ENCODE measurements around the gene FANCL. TPM values are rescaled to one million over a fixed set of nuclear protein-coding genes. Genes with fewer than 3 reads are reported as not detected.

FANCL gene
- total and polyA plus RNA-seq, 9 of the 15 experiments (the other 6 are each of a cell fraction or from before 2014, with no cell fraction given) = 36.7 to 120 (median 58.5) TPM

DNA sequence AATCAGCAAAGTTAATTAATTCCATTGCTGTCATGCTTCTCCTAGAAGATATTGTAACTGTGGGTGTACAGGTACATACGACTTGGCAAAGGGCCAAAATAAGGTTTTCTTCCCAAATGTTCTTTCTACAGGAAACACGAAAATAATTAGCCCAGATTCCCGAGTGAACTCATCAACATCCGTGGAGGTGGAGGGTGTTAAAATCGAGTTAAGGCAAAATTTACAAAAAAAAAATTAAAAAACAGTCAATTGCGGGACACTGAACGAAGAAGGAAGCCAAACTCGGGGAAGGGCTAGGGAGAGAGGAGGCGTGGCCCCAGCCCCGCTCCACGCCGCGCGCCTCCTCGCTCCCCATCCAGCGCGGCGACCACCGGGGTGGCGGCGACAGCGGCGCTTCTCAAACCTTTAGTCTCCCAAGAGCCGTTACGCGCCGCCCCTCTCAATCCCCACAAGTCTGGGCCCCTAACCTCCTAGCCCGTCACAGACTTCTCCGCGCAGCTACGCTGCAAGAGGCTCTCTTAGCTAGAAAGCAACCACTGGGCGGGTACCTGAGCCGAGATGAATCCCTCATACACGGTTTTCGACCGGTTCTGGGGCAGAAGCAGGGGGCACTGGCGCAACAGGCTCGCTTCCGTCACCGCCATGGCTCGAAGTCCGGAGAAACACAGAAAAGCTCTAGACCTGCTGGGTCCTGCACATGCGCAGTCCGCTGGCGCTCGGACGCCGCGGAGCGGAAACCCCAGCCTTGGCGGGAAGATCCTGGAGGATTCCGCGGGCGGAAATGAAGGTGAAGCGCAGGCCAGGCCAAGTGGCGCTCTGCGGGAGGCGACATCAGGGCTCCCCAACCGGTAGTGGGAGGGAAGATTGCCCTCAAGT, at the start of gene FANCL (continued):
- TF ChIP-seq SPI1 (IDR thresholded peaks at IDR 0.05; ENCODE audit: borderline replicate concordance, low read depth, low read length) (0 out of 2 replicates have a peak, but pooled peaks have one; percentile 18), HNRNPUL1 (IDR thresholded peaks at IDR 0.05; ENCODE audit: low read length) (no peak), RCOR1 (IDR thresholded peaks at IDR 0.05; ENCODE audit: borderline replicate concordance in 1 of 2, low read depth in 2 of 2, low read length in 2 of 2) (peak in 1 of 2 experiments; percentile 76; a peak in 2 of 4 replicates), DNMT1 (IDR thresholded peaks at IDR 0.05) (no peak), CBX1 (IDR thresholded peaks at IDR 0.05; ENCODE audit: low read depth) (peak; percentile 82), BRD4 (IDR thresholded peaks at IDR 0.05) (0 out of 2 replicates have a peak, but pooled peaks have one; percentile 39), FOXJ3 (CRISPR knock-in tag; IDR thresholded peaks at IDR 0.05) (0 out of 2 replicates have a peak, but pooled peaks have one; percentile 2), ZNF518B (CRISPR knock-in tag; IDR thresholded peaks at IDR 0.05) (no peak), ZNF398 (CRISPR knock-in tag; IDR thresholded peaks at IDR 0.05) (no peak), ZFP36 (IDR thresholded peaks at IDR 0.05; ENCODE audit: low read depth, low read length, partially characterized antibody) (no peak), NONO (IDR thresholded peaks at IDR 0.05; ENCODE audit: low read depth in 2 of 2, low read length in 1 of 2) (no peak), MAFK (IDR thresholded peaks at IDR 0.05; ENCODE audit: low read length) (no peak), ZBTB43 (CRISPR knock-in tag; IDR thresholded peaks at IDR 0.05) (no peak), ZBTB8A (IDR thresholded peaks at IDR 0.05; ENCODE audit: partially characterized antibody) (no peak), MYBL2 (IDR thresholded peaks at IDR 0.05; ENCODE audit: low read depth) (no peak), MYBL2 (CRISPR knock-in tag; IDR thresholded peaks at IDR 0.05; ENCODE audit: borderline replicate concordance) (no peak), TEAD1 (CRISPR knock-in tag; IDR thresholded peaks at IDR 0.05) (no peak), SRSF9 (IDR thresholded peaks at IDR 0.05; ENCODE audit: borderline replicate concordance, low read depth, low read length) (no peak), HNRNPL (IDR thresholded peaks at IDR 0.05; ENCODE audit: low read depth, low read length) (no peak)
- TF ChIP-seq, protein P1, sequence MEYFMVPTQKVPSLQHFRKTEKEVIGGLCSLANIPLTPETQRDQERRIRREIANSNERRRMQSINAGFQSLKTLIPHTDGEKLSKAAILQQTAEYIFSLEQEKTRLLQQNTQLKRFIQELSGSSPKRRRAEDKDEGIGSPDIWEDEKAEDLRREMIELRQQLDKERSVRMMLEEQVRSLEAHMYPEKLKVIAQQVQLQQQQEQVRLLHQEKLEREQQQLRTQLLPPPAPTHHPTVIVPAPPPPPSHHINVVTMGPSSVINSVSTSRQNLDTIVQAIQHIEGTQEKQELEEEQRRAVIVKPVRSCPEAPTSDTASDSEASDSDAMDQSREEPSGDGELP (CRISPR knock-in tag; IDR thresholded peaks at IDR 0.05; ENCODE audit: borderline replicate concordance) = peak; percentile 80; the same call in 1 of the 2 replicates

Data from K562 (cell line).